ENCODE results near the gene COL5A1. TPM values are rescaled to one million over a fixed set of nuclear protein-coding genes. Genes with fewer than 3 reads are reported as not detected.

Gene COL5A1
- total RNA-seq, 6 experiments from 2014 or later = 196 to 308 (median 225) TPM

DNA sequence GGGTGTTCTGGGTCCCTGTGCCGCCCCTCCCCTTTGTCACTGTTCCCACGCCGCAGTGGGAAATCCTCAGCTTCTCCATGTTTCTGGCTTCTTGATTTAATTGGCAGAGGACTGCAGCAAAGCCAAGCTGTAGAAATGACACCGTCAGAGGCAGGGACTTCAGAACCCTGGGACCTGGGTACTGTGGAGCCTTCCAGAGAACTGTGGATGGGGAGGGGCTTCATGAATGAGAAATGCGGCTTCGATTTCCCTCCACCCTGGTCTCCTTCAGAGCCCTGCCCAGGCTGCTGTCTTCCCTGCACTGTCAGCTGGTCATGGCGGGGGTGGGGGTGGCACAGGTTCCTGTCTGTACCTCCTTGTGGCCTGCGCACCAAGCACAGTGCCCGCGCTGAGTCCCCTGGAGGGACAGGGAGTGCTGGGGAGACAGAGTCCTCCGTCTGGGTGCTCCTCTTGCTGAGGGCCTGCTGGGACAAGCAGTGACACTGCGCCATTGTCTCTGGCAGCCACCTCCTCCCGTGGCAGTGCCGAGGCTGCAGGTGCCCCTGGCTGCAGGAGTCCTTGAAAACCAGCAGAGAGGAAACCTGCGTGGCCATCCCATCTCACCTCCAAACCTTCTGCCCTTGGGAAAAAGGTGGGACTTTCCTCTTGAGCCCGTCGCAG is 47.2 kb downstream of the COL5A1 start:
- Mint-ChIP-seq H3K4me1 (ENCODE audit: low read depth) (peaks cover 36% of the 10 kb centered on the region), H3K36me3 (ENCODE audit: low read depth) (peaks cover 24% of the 10 kb centered on the region), H3K9me3 (no peaks in the 10 kb centered on the region), H3K27me3 (ENCODE audit: insufficient read depth) (peaks cover 18% of the 10 kb centered on the region), H3K27ac (peak overlapping the region; percentile 86; the same call in 1 of the 2 replicates), H3K4me3 (no peak overlapping the region)
- TF ChIP-seq CTCF (IDR thresholded peaks at IDR 0.05) = no peak
- DNase-seq = no peak

DNA sequence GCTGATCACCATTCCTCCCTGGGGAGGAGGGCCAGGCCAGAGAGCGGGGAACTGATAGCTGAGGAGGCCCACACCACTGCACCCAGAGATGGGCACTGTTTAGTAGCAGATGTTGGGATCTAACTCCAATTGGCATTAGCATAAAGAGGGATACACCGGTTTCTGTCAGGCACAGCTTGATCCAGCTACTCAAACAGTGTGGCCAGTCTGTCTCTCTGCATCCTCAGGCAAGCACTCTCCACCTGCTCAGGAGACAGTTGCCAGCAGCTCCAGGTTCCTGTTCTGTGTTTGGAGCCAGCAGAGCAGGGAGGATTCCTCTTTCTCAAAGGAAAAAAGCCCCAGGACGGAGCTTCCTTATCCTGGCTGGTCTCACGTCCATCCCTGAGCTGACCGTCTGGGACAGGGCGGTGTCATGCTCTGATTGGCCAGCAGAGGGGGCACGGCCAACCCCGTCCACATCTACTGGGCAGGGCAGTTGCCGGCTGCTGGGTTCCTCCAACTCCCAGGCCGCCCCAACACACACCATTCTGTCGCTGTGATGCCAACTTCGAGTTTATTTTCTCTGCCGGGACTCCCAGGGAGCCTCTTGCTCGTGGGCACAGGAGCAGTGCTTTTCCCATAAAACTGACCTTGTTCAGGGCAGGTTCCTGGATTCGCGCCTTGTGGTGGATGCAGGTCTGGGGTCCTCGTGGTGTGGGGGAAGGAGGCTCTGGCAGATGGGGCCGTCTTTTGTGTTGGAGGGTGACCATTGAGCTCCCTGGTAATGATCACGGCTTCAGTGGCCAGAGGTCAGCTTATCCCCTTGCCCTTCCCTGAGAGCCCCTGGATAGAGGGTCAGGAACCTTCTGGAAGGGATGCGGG is 47.9 kb downstream of the COL5A1 start:
- TF ChIP-seq CTCF (IDR thresholded peaks at IDR 0.05) = peak; percentile 90
- H3K27me3 Mint-ChIP-seq (ENCODE audit: insufficient read depth) = peaks cover 18% of the 10 kb centered on the region
- no peak overlapping the region for H3K4me3 Mint-ChIP-seq
- DNase-seq = peak; percentile 32
- H3K27ac Mint-ChIP-seq = peak overlapping the region; percentile 86
- H3K9me3 Mint-ChIP-seq = no peaks in the 10 kb centered on the region
- H3K4me1 Mint-ChIP-seq (ENCODE audit: low read depth) = peaks cover 35% of the 10 kb centered on the region
- H3K36me3 Mint-ChIP-seq (ENCODE audit: low read depth) = peaks cover 24% of the 10 kb centered on the region

DNA sequence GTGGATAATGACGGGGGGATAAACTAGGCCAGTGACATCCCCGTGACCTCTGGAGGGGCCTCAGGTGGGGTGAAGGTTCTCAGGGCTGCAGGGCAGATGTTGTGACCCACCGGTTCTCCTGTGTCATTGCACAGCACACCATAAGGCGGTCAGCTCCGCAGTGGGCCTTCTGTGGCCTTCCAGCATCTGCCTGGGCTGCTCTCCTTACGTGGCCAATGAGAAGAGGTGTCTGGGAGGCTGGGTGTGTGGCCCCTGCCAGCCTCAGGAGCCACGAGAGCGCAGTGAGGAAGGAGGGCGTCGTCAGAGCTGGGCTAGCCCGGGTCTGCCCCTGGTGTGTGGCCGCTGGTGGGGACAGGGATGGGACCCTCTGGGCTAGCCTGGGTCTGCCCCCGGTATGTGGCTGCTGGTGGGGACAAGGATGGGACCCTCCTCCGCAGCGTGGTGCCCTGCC is 48.7 kb downstream of the COL5A1 start:
- no peak for TF ChIP-seq CTCF (IDR thresholded peaks at IDR 0.05)

DNA sequence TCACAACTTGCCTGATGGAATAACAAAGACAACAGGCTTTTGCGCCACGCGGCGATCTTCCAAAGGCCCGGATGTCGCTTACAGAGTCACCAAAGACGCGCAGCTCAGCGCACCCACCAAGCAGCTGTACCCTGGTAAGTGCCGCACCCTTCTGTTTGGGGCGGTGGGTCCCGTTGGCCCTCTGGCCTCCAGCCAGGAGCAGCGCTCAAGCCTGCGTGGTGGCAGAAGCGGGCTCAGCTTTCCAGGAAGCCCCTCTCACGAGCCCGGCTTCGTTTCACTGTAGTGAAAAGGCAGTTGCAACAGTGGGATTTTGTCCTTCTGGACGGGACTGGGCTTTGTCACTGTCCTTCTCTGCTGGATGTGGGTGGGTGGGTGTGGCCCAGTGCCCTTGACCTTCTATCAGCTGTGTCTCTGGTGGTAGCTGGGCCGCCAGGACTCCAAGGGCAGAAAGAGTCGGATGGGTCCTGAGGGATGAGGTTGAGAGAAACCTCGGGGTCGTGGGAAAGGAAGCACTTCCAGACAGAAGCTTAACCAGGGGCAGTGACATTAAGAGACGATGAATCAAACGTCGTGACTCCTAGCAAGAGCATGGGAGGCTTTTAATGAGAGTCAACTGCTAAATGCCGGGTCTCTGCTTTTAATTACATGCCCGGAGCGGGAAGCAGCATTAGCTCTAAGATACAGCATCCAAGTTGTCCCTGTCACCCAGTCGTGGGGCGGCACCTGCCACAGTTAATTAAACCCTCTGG is 49.5 kb downstream of the COL5A1 start:
- no peaks in the 10 kb centered on the region for H3K9me3 Mint-ChIP-seq
- peak; percentile 59 for DNase-seq
- H3K4me1 Mint-ChIP-seq (ENCODE audit: low read depth) = peaks cover 35% of the 10 kb centered on the region
- no peak for TF ChIP-seq CTCF (IDR thresholded peaks at IDR 0.05)
- peaks cover 18% of the 10 kb centered on the region for H3K27me3 Mint-ChIP-seq (ENCODE audit: insufficient read depth)
- peak overlapping the region; percentile 56 for H3K4me3 Mint-ChIP-seq
- peaks cover 24% of the 10 kb centered on the region for H3K36me3 Mint-ChIP-seq (ENCODE audit: low read depth)
- H3K27ac Mint-ChIP-seq = peak overlapping the region; percentile 86

More for the DNA sequence above, 48.7 kb downstream of the COL5A1 start:
- Mint-ChIP-seq H3K4me1 (ENCODE audit: low read depth) (peaks cover 35% of the 10 kb centered on the region), H3K4me3 (peak overlapping the region; percentile 56; the same call in 1 of the 2 replicates), H3K36me3 (ENCODE audit: low read depth) (peaks cover 24% of the 10 kb centered on the region), H3K9me3 (no peaks in the 10 kb centered on the region), H3K27me3 (ENCODE audit: insufficient read depth) (peaks cover 18% of the 10 kb centered on the region), H3K27ac (peak overlapping the region; percentile 86)
- no peak for DNase-seq
